ENCODE measurements around the gene PHF8.

GRCh38 chrX:54067766-54068165 lies 23.5 kb upstream of the PHF8 start:
- TF ChIP-seq REST (IDR thresholded peaks at IDR 0.05; ENCODE audit: insufficient read depth in 1 of 2, low read depth in 2 of 2, low read length in 2 of 2): no peak
- no peak for TF ChIP-seq POLR2AphosphoS5 (IDR thresholded peaks at IDR 0.05; ENCODE audit: low read depth, low read length)
- no peak for TF ChIP-seq TAF1 (IDR thresholded peaks at IDR 0.05; ENCODE audit: borderline replicate concordance, insufficient read depth, low read length)
- no peak for TF ChIP-seq SIN3A (IDR thresholded peaks at IDR 0.05; ENCODE audit: borderline replicate concordance, insufficient read depth, low read length)
